Astrocyte of the cerebellum (primary cell): ENCODE measurements around the gene ESYT2.

Experiments
- DNase-seq: peaks from one replicate; pipeline ENCODE4 v3.0.0-alpha.2; 2011; ENCODE audit warnings: low read depth
- H3K4me3 ChIP-seq: 2 replicates; pipeline ENCODE4 v1.5.1; 2011; ENCODE audit warnings: mild to moderate bottlenecking, low read depth, low read length, moderate library complexity
- in situ Hi-C: cut with HindIII; loops from 2 replicates; pipeline ENCODE4 v1.10.0; 2017; ENCODE audit warnings: low sequenced_read_pairs
- TF ChIP-seq, protein P1 (sequence below): IDR thresholded peaks from 2 replicates; pipeline ENCODE4 v1.5.1; 2012; ENCODE audit warnings: low read length, low read depth, moderate library complexity, mild to moderate bottlenecking; ENCODE audit errors: missing control alignments

ESYT2 gene

DNA sequence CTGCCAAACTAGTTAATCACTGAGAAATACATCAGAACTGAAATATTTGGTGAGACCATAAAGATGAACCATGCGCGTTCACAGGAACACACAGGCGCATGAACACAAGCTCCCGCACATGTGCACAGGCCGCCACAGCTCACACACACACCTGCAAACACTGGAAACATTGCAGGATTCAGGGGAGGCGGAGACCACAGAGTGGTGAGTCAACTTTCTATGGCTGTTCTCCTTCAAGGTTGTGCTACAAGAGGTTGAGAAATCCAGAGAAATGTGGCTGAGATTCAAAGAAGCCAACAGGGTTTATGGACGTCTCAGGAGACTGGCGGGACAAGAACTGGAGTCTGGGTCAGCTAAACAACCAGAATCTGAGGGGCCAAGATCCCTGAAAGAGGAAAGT lies 17.8 kb downstream of the ESYT2 start:
- in situ Hi-C loops = no loop called here
- no peak overlapping the region for H3K4me3 ChIP-seq
- DNase-seq = peak; percentile 64
- TF ChIP-seq, protein P1, sequence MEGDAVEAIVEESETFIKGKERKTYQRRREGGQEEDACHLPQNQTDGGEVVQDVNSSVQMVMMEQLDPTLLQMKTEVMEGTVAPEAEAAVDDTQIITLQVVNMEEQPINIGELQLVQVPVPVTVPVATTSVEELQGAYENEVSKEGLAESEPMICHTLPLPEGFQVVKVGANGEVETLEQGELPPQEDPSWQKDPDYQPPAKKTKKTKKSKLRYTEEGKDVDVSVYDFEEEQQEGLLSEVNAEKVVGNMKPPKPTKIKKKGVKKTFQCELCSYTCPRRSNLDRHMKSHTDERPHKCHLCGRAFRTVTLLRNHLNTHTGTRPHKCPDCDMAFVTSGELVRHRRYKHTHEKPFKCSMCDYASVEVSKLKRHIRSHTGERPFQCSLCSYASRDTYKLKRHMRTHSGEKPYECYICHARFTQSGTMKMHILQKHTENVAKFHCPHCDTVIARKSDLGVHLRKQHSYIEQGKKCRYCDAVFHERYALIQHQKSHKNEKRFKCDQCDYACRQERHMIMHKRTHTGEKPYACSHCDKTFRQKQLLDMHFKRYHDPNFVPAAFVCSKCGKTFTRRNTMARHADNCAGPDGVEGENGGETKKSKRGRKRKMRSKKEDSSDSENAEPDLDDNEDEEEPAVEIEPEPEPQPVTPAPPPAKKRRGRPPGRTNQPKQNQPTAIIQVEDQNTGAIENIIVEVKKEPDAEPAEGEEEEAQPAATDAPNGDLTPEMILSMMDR = no peak

DNA sequence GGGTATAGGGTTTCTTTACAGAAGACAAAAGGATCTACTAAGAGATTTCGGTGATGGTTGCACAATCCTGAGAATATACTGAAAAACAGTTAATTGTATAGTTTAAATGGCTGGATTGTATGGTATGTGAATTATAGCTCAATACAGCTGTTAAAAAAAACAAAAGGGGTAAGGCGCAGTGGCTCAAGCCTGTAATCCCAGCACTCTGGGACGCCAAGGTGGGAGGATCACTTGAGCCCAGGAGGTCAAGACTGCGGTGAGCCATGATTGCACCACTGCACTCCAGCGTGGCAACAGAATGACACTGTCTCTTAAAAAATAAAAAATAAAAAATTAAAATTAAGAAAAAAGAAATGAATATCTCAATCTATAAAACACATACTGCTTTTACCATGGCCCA lies 18.5 kb downstream of the ESYT2 start:
- in situ Hi-C loops = no loop called here
- no peak for DNase-seq
- TF ChIP-seq, protein P1 = no peak
- H3K4me3 ChIP-seq = no peak overlapping the region

DNA sequence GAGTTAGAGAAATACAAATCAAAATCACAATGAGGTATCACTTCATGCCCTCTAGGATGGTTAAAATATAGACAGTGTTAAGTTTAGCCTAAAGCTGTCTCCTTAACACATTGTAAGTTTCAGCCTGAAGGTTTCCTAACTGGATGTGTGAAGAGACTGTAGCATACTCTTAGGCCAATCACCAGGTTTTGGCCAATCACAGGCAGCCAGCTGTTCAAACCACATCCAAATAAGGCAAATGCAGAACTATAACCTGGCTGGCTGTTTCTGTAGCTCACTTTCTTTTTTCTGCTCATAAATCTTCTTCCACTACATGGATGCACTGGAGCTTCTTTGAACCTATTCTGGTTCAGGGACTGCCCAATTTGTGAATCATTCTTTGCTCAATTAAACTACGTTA lies 19.7 kb downstream of the ESYT2 start:
- no peak for DNase-seq
- TF ChIP-seq, protein P1 = no peak
- in situ Hi-C loops = no loop called here
- H3K4me3 ChIP-seq = no peak overlapping the region

DNA sequence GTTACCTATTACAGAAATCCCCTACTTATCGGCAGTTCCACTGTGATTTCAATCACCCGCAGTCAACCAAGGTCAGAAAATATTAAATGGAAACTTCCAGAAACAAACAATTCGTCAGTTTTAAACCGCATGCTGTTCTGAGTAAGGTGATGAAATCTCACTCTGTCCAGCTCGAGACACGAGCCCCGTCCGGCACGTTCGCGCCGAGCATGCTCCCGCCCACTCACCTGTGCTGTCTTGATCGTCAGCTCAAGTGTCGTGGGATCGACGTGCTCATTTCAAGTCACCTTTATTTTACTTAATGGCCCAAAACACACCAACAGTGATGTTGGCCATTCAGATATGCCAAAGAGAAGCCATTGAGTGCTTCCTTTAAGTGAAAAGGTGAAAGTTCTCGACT lies 21.2 kb downstream of the ESYT2 start:
- in situ Hi-C loops = no loop called here
- no peak for DNase-seq
- TF ChIP-seq, protein P1 = no peak
- no peak overlapping the region for H3K4me3 ChIP-seq

DNA sequence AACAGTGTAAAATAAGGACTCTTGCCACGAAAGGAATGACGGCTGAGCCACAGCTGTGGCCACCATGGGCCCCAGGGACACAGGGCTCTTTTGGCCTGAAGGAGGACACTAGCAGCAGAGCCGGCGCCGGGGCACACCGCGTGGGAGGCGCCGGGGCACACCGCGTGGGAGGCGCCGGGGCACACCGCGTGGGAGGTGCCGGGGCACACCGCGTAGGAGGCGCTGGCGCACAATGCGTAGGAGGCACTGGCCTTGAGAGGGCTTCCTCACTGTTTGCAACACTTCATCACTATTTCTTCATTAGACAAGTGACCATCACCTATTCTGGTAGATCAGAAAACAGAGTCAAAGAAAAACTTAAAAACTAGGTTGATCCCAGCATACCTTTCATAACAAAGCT lies 23.4 kb downstream of the ESYT2 start:
- in situ Hi-C loops = no loop called here
- TF ChIP-seq, protein P1 = no peak
- H3K4me3 ChIP-seq = no peak overlapping the region
- DNase-seq = no peak

DNA sequence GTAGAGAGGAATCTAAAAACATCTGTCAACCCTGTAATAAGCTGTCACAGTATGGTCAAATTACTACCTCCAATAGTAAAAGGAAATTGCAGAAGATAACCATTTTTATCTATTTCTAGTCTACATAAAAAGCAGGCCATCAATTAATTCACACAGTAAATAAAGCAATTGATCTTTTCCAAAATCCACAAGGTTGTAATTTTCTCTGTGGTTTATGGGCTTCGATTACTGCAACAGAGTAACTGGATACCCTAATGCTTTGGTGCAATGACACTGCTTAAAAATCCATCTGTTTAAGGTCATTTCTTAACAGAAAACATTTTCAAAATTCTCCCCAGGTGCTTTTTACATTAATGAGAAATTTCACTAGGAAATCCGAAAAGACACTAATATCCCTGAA lies 23.9 kb downstream of the ESYT2 start:
- TF ChIP-seq, protein P1 = no peak
- no peak for DNase-seq
- H3K4me3 ChIP-seq = no peak overlapping the region
- in situ Hi-C loops = no loop called here

DNA sequence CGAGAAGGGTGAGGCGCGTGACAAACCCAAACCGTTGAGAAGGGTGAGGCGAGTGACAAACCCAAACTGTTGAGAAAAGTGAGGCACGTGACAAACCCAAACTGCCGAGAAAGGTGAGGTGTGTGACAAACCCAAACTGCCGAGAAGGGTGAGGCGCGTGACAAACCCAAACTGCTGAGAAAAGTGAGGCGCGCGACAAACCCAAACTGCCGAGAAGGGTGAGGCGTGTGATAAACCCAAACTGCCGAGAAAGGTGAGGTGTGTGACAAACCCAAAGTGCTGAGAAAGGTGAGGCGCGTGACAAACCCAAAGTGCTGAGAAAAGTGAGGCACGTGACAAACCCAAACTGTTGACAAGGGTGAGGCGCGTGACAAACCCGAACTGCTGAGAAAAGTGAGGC lies 25.0 kb downstream of the ESYT2 start:
- TF ChIP-seq, protein P1 = no peak
- in situ Hi-C loops = no loop called here
- no peak for DNase-seq
- no peak overlapping the region for H3K4me3 ChIP-seq
